ENCODE results near the gene FXYD2.
"Not testable (repeated sequence)": the region's sequence is repeated elsewhere in the genome, so short reads cannot be mapped to it uniquely, and the experiment has no call there.

Gene FXYD2

GRCh38 chr11:117820516-117820915, 4.0 kb downstream of the FXYD2 start:
- DNase-seq (ENCODE audit: low spot score), result no peak

GRCh38 chr11:117820071-117820470, 4.5 kb downstream of the FXYD2 start:
- no peak for DNase-seq (ENCODE audit: low spot score)

DNA sequence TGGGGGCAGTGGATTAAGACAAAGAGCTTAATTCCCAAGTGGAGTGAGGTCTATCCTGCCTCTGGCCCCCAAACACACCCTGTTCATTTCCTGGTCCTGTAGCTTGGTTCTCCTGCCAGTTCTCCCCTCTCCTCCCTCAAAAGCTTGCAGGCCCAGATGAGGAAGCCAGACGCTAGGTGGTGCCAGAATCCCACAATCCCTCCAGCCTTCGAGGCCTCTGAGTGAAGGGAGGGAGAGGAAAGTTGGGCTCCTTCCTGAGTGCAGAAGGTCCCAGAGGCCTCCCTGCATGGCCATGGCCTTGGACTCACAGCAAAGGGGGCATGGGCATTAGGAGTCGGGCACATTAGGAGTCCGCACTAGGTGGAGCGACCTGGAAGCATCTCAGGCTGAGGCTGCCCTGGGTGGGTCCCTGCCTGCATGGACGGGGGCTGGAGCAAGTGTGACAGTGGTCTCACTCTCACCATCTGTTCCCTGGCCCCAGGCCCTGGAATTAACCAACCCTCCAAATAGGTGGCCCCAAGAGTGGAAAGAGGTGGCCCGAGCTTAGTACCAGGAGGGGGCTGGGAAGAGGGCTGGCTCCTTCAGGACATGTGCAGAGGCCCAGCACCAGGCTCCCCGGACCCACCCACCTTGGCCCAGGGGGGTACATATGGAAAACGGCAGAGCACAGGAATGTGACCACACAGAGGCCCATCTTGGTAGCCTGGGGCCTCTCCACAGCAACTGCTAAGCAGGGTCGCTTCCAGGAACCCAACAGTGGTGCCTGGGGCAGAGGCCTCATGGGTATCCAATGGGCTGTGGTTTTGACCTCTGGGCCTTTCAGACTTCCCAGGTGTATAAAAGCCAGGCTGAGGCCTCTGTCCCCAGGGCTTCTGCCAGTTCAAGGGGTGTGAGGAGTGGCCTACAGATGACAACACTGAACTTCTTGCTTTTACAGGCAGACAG, 5.2 kb downstream of the FXYD2 start:
- DNase-seq (ENCODE audit: low spot score), result no peak

GRCh38 chr11:117818041-117818873, 6.3 kb downstream of the FXYD2 start:
- DNase-seq (ENCODE audit: low spot score), result no peak

GRCh38 chr11:117817368-117818040, 7.0 kb downstream of the FXYD2 start:
- DNase-seq (ENCODE audit: low spot score), result peak; percentile 56

DNA sequence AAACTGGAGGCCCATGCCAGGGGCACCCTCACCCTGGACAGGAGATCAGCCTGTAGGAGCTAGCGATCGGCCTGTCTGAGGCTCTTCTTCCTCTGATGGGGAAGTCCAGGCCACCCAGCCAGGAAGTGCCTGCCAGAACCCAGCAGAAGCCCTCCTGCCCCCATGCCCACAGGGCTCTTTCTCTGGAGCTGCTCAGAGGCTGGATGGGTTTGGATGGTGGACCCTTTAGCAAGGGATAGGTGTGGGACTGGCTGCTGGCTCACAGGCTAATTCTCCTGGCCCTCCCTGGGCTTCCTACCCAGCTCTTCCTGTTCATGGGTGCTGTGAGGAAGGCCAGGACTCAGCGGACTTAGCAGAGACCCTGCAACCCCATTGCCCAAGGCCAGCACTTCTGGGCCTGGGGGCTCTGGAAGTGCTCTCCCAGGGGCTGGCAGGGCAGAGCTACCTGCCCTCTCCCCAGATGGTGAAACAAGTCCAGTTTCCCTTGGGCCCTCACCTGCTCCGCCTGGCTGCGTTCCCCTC, 7.6 kb downstream of the FXYD2 start:
- no peak for DNase-seq (ENCODE audit: low spot score)

GRCh38 chr11:117816151-117816741, 8.3 kb downstream of the FXYD2 start:
- DNase-seq (ENCODE audit: low spot score), result no peak

DNA sequence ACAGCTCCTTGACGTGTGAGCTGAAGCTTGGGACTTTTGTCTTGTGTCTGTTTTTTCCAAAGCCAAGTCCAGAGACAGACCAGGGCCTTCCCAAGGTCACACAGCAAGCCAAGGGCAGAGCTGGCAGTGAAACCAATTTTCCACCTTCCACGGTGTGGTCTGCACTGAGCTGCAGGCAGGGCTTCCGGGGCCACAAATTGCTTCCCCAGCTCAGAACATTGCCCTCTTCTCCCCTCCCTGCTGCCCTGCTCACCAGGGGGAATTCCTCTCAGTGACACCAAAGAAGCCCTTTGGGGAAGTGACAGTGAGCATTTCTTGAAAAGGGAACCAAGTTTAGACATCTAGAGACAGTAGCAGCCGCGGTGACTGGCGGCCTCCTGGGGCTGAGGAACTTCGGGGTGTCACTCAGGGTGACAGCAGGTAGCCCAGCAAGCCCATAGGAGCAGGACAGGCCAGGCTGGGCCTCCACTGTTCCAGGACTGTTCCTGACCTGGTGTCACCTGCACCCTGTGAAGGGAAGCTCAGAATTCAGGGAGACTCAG, 9.2 kb downstream of the FXYD2 start:
- no peak for DNase-seq (ENCODE audit: low spot score)

DNA sequence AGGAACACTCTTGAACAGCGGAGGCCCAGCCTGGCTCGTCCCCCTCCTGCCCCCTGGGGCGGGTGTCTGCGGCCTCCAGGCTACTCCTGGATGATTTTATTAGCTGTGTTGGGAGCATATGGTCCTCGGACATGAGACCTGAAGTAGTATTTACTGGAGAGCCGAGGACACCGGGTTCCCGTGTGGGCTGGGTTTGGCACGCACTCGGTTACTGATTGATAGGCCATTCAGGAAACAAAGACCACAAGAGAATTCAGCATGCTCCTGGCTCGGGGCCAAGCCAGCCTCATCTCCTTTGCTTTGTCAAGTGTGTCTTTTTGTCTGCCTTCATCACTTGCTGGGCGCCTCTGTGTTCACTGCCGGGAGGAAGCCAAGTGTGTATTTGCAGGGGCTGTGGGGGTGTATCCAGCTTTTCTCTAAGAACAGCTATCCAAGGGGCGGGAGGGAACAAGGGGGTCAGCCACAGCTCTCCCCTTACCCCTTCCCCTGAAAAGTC, 9.7 kb downstream of the FXYD2 start:
- no peak for DNase-seq (ENCODE audit: low spot score)

- no peak for DNase-seq (ENCODE audit: low spot score)
Observed at GRCh38 chr11:117814204-117814765, 10.3 kb downstream of the FXYD2 start.

DNA sequence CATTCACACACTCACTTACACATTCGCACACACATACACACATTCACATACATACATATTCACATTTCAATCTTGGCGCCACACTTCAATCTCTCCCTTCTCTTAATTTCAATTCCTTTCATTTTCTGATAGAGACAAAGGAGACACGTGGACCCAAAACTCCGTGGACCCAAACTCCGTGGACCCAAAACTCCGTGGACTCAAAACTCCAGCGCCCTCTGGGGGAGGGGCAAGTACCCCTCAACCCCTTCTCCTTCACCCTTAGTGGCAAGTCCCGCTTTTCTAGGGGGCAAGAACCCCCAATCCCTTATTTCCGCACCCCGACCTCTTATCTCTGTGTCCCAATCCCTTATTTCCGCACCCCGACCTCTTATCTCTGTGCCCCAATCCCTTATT, 14.5 kb downstream of the FXYD2 start:
- DNase-seq (ENCODE audit: low spot score), result not testable (repeated sequence)

GRCh38 chr11:117809236-117810055, 15.1 kb downstream of the FXYD2 start:
- peak; percentile 47 for DNase-seq (ENCODE audit: low spot score)

DNA sequence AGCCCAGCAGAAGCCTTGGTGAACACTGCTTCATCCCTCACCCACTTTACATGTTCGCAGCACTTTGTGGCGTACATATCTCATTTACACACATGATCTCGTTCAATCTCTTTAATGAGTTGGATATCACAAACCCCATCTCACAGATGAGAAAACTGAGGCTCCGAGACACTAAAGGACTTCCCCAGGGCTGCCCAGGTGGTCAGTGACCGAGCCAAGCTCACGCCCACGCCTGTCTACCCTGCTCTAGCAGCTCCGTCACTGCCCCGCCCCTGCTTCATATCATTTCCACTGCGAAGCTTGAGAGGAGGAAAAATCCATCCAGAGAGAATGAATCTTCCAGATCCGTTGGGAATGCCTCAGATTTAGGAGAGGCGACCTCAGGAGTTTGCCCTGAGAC, 15.8 kb downstream of the FXYD2 start:
- DNase-seq (ENCODE audit: low spot score), result no peak

- peak; percentile 70 for DNase-seq (ENCODE audit: low spot score)
Observed at GRCh38 chr11:117807482-117808327, 16.8 kb downstream of the FXYD2 start.

DNA sequence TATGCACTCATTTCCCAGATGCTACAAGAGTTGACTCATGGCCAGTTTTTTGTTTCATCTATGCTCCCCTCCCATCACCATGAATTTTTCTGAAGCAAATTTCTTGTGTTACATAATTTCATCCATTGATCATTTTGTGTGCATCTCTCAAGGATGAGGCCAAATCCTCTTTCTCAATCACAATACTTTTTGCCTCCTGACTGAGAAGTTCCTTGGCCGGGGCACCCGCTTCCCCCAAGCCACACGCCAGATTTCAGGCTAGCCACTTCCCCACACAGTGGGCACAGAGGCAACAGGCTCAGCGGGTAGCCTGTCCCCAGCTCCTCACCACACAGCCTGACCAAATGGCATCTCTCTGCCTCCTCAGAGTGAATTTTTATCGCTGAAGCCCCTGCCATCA, 17.7 kb downstream of the FXYD2 start:
- DNase-seq (ENCODE audit: low spot score), result no peak

GRCh38 chr11:117805045-117805444, 19.5 kb downstream of the FXYD2 start:
- DNase-seq (ENCODE audit: low spot score), result no peak

DNA sequence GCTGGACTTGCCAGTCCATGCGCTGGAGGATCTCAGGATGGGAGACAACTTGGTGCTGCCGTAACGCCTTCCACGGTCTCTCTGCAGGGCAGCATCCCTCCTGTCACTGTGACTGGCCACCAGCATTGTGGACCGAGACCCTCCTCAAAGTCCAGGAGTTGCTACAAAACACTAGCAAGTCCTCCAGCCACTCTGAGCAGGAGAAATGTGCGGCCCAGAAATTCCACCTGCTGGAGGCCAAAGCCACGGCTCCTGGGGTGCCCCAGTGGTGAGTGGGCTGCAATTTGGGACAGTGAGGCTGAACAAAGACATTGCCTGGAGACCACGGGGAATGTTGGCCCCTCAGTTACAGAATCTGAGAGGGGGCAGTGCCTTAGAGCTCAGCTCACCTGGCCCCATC, 20.6 kb downstream of the FXYD2 start:
- DNase-seq (ENCODE audit: low spot score), result no peak

GRCh38 chr11:117799634-117800033, 24.9 kb downstream of the FXYD2 start:
- DNase-seq (ENCODE audit: low spot score), result no peak

DNA sequence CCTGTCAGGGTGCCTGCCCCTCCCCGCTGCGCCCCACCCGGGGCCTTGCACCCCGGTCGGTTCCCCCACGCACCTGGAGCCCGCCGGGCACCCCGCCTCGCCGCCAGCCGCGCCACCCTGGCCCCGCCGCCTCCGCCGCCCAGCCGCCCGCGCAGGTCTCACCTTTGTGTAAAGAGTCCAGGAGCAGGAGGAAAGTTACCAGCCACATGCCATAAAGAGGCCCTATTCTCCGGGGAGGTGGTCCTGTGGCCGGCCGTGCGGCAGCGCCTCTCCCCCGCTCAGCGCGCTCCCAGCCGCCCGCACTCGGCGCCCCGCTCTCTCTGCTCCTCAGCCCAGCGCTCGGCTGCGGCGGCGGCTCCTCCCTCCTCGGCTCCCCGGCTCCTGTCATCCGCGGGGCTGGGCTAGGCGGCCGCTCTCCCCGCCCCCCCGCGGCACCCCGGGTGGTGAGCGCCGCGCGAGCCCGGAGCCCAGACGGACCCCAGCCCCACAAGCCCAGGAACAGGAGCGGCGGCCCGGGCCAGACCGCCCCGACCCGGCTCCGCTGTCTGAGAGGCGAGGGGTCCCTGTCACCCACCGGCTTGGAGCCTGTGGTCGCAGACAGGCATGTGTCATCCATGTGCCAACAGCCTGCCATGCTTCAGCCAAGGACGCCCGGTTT, 27.5 kb downstream of the FXYD2 start, which contains the start of gene DSCAML1:
DSCAML1 (minus strand) TSS at position 345 of the 658 bp plus-strand sequence; CDS start at position 208, 137 bp downstream.
- DNase-seq (ENCODE audit: low spot score), result no peak
